GM23338 (cell line): ENCODE measurements around the gene DGKB. TPM values are rescaled to one million over a fixed set of nuclear protein-coding genes. Genes with fewer than 3 reads are reported as not detected.

Source experiments
- ATAC-seq: fragments of 200-7000 bp; cut with Tn5 transposase; 3 replicates; pipeline ENCODE4 v1.9.1; 2020
- DNase-seq: peaks from one replicate; pipeline ENCODE4 v3.0.0-alpha.2; 2015; ENCODE audit warnings: low spot score
- H2AFZ ChIP-seq: fragments of 200-600 bp; sonication (generic); 2 replicates; pipeline ENCODE4 v1.8.0; 2016; ENCODE audit warnings: antibody characterized with exemption, mild to moderate bottlenecking, moderate library complexity
- H3F3A ChIP-seq: fragments of 200-600 bp; sonication (generic); replicated peaks from 2 replicates; pipeline ENCODE4 v1.8.0; 2017; ENCODE audit warnings: antibody characterized with exemption, mixed run types, low read depth
- H3K27ac ChIP-seq: fragments of 200-600 bp; sonication (generic); 2 replicates; pipeline ENCODE4 v1.6.1; 2016; ENCODE audit warnings: low read depth
- H3K27me3 ChIP-seq: fragments of 200-600 bp; sonication (generic); 2 replicates; pipeline ENCODE4 v1.8.0; 2016; ENCODE audit warnings: mild to moderate bottlenecking, mixed run types, moderate library complexity; ENCODE audit not compliant: insufficient read depth
- H3K36me3 ChIP-seq: fragments of 200-600 bp; sonication (generic); 2 replicates; pipeline ENCODE4 v1.8.0; 2016; ENCODE audit warnings: mild to moderate bottlenecking; ENCODE audit not compliant: insufficient read depth
- H3K4me1 ChIP-seq: fragments of 200-600 bp; sonication (generic); 2 replicates; pipeline ENCODE4 v1.8.0; 2016; ENCODE audit warnings: mild to moderate bottlenecking, moderate library complexity; ENCODE audit not compliant: insufficient read depth
- H3K4me2 ChIP-seq: fragments of 200-600 bp; sonication (generic); 2 replicates; pipeline ENCODE4 v1.7.1; 2017; ENCODE audit warnings: mixed run types
- H3K4me3 ChIP-seq: fragments of 200-600 bp; sonication (generic); 2 replicates; pipeline ENCODE4 v1.6.1; 2016; ENCODE audit warnings: mixed run types
- H3K79me2 ChIP-seq: fragments of 200-600 bp; sonication (generic); replicated peaks from 2 replicates; pipeline ENCODE4 v1.8.0; 2017; ENCODE audit warnings: mild to moderate bottlenecking; ENCODE audit not compliant: insufficient read depth
- H3K9me2 ChIP-seq: fragments of 200-600 bp; sonication (generic); 2 replicates; pipeline ENCODE4 v1.8.0; 2017; ENCODE audit not compliant: insufficient read depth
- H4K20me1 ChIP-seq: fragments of 200-600 bp; sonication (generic); replicated peaks from 2 replicates; pipeline ENCODE4 v1.8.0; 2017; ENCODE audit warnings: mild to moderate bottlenecking; ENCODE audit not compliant: insufficient read depth
- H3K27ac Mint-ChIP-seq: 2 replicates; pipeline ENCODE4 v1.8.0; 2020; ENCODE audit warnings: inconsistent platforms, mild to moderate bottlenecking, moderate library complexity, mixed read lengths
- H3K27me3 Mint-ChIP-seq: 3 replicates; pipeline ENCODE4 v1.8.0; 2022; ENCODE audit warnings: low read depth, mild to moderate bottlenecking, moderate library complexity, mixed read lengths, inconsistent platforms; ENCODE audit not compliant: insufficient read depth, poor library complexity
- H3K36me3 Mint-ChIP-seq: 3 replicates; pipeline ENCODE4 v1.8.0; 2021; ENCODE audit warnings: low read depth, mild to moderate bottlenecking, inconsistent platforms, moderate library complexity, mixed read lengths
- H3K4me1 Mint-ChIP-seq: 3 replicates; pipeline ENCODE4 v1.8.0; 2020; ENCODE audit warnings: mild to moderate bottlenecking, inconsistent platforms, mixed read lengths
- H3K4me3 Mint-ChIP-seq: 3 replicates; pipeline ENCODE4 v1.8.0; 2021; ENCODE audit warnings: moderate library complexity, mild to moderate bottlenecking, inconsistent platforms, mixed read lengths
- H3K9me3 Mint-ChIP-seq: 3 replicates; pipeline ENCODE4 v1.8.0; 2020; ENCODE audit warnings: moderate library complexity, mild to moderate bottlenecking, inconsistent platforms, mixed read lengths
- EZH2phosphoT487 ChIP-seq: fragments of 200-600 bp; sonication (generic); IDR thresholded peaks from one replicate; pipeline ENCODE4 v1.8.1; 2018; ENCODE audit warnings: antibody characterized with exemption; ENCODE audit not compliant: unreplicated experiment
- JUNB ChIP-seq: IDR thresholded peaks from one replicate; pipeline ENCODE4 v1.6.1; 2016; ENCODE audit warnings: antibody characterized with exemption; ENCODE audit not compliant: unreplicated experiment
- NANOG ChIP-seq: IDR thresholded peaks from 2 replicates; pipeline ENCODE4 v1.6.1; 2016; ENCODE audit warnings: antibody characterized with exemption, borderline replicate concordance
- STAT1 ChIP-seq: IDR thresholded peaks from one replicate; pipeline ENCODE4 v1.6.1; 2016; ENCODE audit warnings: antibody characterized with exemption; ENCODE audit not compliant: unreplicated experiment
- ZNF331 ChIP-seq: fragments of 250-450 bp; sonication (Bioruptor Pico); IDR thresholded peaks from 2 replicates; pipeline ENCODE4 v1.5.0; 2020; ENCODE audit warnings: low read depth, mild to moderate bottlenecking, moderate library complexity
- polyA plus RNA-seq: library from polyadenylated mRNA; unstranded; fragments of >200 nt; fragmentation: Nextera tagmentation; extraction: Ambion mirVana; gene quantifications from 2 replicates; pipeline ENCODE4 v1.2.1, GENCODE V29; 2016
- total RNA-seq: library from RNA; depleted of rRNA; stranded (reverse); fragments of >200 nt; shearing (Covaris generic); gene quantifications from 2 replicates; pipeline ENCODE4 v1.2.3, GENCODE V29; 2014
- TF ChIP-seq, protein P1 (sequence below): IDR thresholded peaks from one replicate; pipeline ENCODE4 v1.6.1; 2018; ENCODE audit warnings: antibody characterized with exemption; ENCODE audit not compliant: unreplicated experiment
- TF ChIP-seq, protein P2 (sequence below), 2 experiments: fragments of 200-600 bp in 1 of 2; sonication (generic) in 1 of 2; conservative IDR thresholded peaks; 2 replicates each; pipeline versions ENCODE4 v1.5.1 to v1.6.1; 2016 to 2017; ENCODE audit warnings: antibody characterized with exemption in 2 of 2, low read depth in 2 of 2, mild to moderate bottlenecking in 2 of 2, moderate library complexity in 1 of 2
- TF ChIP-seq, protein P3 (sequence below): IDR thresholded peaks from 2 replicates; pipeline ENCODE4 v1.6.1; 2016; ENCODE audit warnings: antibody characterized with exemption

Gene DGKB
- total and polyA plus RNA-seq, 2 experiments from 2014 or later: 4.8 to 11.5 TPM

DNA sequence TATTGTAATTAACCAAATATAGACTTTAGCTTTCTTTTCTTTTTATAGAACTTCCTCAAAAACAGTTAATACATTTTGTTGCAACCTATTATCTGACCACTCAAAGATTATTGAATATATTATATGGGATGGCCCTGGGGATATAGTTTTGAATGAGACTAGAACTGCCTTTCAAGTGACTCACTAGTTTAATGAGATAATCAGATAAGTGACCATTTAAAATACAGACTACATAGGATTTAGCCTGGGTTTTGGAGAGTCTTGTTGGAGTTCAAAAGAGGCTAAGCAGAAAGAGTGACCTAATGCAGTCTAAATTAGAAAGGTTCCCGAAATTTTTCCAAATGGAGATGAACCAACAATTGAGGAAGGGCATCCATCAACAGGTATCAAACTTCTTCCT lies 607.9 kb downstream of the DGKB start (continued):
- TF ChIP-seq, protein P1, sequence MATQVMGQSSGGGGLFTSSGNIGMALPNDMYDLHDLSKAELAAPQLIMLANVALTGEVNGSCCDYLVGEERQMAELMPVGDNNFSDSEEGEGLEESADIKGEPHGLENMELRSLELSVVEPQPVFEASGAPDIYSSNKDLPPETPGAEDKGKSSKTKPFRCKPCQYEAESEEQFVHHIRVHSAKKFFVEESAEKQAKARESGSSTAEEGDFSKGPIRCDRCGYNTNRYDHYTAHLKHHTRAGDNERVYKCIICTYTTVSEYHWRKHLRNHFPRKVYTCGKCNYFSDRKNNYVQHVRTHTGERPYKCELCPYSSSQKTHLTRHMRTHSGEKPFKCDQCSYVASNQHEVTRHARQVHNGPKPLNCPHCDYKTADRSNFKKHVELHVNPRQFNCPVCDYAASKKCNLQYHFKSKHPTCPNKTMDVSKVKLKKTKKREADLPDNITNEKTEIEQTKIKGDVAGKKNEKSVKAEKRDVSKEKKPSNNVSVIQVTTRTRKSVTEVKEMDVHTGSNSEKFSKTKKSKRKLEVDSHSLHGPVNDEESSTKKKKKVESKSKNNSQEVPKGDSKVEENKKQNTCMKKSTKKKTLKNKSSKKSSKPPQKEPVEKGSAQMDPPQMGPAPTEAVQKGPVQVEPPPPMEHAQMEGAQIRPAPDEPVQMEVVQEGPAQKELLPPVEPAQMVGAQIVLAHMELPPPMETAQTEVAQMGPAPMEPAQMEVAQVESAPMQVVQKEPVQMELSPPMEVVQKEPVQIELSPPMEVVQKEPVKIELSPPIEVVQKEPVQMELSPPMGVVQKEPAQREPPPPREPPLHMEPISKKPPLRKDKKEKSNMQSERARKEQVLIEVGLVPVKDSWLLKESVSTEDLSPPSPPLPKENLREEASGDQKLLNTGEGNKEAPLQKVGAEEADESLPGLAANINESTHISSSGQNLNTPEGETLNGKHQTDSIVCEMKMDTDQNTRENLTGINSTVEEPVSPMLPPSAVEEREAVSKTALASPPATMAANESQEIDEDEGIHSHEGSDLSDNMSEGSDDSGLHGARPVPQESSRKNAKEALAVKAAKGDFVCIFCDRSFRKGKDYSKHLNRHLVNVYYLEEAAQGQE: no peak
- TF ChIP-seq, protein P2, sequence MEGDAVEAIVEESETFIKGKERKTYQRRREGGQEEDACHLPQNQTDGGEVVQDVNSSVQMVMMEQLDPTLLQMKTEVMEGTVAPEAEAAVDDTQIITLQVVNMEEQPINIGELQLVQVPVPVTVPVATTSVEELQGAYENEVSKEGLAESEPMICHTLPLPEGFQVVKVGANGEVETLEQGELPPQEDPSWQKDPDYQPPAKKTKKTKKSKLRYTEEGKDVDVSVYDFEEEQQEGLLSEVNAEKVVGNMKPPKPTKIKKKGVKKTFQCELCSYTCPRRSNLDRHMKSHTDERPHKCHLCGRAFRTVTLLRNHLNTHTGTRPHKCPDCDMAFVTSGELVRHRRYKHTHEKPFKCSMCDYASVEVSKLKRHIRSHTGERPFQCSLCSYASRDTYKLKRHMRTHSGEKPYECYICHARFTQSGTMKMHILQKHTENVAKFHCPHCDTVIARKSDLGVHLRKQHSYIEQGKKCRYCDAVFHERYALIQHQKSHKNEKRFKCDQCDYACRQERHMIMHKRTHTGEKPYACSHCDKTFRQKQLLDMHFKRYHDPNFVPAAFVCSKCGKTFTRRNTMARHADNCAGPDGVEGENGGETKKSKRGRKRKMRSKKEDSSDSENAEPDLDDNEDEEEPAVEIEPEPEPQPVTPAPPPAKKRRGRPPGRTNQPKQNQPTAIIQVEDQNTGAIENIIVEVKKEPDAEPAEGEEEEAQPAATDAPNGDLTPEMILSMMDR (conservative IDR thresholded peaks at IDR 0.05; ENCODE audit: low read depth in 2 of 2): no peak
- TF ChIP-seq NANOG: no peak
- TF ChIP-seq JUNB: no peak
- no peak for TF ChIP-seq STAT1
- no peak for TF ChIP-seq ZNF331 (CRISPR knock-in tag)

DNA sequence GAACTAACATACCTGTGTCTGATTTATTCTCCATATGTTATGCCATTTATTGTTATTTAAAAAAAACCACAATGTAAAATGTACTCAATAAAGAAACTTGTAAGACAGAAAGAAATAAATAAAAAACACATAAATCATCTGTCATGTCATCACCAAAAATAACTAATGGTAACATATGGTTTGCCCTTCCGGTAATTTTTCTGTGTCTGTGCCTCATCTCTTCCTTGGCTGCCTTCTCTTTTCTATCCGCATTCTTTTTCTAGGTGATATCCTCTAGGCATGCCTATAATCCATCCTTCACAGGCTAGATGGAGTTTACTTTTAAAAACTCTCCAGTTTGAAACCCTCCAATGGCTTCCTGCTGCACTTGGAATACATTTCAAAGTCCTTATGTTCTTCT lies 609.1 kb downstream of the DGKB start:
- no peaks in the 10 kb centered on the region for H3K36me3 ChIP-seq
- Mint-ChIP-seq H3K36me3 (no peaks in the 10 kb centered on the region), H3K9me3 (no peaks in the 10 kb centered on the region; the same call in 2 of the 3 replicates), H3K27ac (no peak overlapping the region), H3K27me3 (no peaks in the 10 kb centered on the region), H3K4me3 (no peak overlapping the region), H3K4me1 (peaks cover 6% of the 10 kb centered on the region; the same call in 2 of the 3 replicates)
- H3K27ac ChIP-seq: no peak overlapping the region
- ATAC-seq: no peak
- H3F3A ChIP-seq: no peaks in the 10 kb centered on the region
- H4K20me1 ChIP-seq: no peaks in the 10 kb centered on the region
- no peaks in the 10 kb centered on the region for H3K27me3 ChIP-seq
- no peak for DNase-seq
- H3K9me2 ChIP-seq: peaks cover 5% of the 10 kb centered on the region; the same call in 1 of the 2 replicates
- no peak overlapping the region for H2AFZ ChIP-seq
- no peaks in the 10 kb centered on the region for H3K79me2 ChIP-seq
- peaks cover 10% of the 10 kb centered on the region for H3K4me1 ChIP-seq
- H3K4me2 ChIP-seq: no peak overlapping the region
- no peak overlapping the region for H3K4me3 ChIP-seq
- no peak for TF ChIP-seq EZH2phosphoT487
- TF ChIP-seq, protein P1: no peak
- no peak for TF ChIP-seq STAT1
- TF ChIP-seq, protein P3, sequence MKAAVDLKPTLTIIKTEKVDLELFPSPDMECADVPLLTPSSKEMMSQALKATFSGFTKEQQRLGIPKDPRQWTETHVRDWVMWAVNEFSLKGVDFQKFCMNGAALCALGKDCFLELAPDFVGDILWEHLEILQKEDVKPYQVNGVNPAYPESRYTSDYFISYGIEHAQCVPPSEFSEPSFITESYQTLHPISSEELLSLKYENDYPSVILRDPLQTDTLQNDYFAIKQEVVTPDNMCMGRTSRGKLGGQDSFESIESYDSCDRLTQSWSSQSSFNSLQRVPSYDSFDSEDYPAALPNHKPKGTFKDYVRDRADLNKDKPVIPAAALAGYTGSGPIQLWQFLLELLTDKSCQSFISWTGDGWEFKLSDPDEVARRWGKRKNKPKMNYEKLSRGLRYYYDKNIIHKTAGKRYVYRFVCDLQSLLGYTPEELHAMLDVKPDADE: no peak
